Measurements from ENCODE around the gene PLEKHM3. TPM values are rescaled to one million over a fixed set of nuclear protein-coding genes. Genes with fewer than 3 reads are reported as not detected.
"Not testable (repeated sequence)": the region's sequence is repeated elsewhere in the genome, so short reads cannot be mapped to it uniquely, and the experiment has no call there.

PLEKHM3 gene
- polyA plus RNA-seq, 3 donors = 2.3 to 6.7 (median 5.8) TPM

DNA sequence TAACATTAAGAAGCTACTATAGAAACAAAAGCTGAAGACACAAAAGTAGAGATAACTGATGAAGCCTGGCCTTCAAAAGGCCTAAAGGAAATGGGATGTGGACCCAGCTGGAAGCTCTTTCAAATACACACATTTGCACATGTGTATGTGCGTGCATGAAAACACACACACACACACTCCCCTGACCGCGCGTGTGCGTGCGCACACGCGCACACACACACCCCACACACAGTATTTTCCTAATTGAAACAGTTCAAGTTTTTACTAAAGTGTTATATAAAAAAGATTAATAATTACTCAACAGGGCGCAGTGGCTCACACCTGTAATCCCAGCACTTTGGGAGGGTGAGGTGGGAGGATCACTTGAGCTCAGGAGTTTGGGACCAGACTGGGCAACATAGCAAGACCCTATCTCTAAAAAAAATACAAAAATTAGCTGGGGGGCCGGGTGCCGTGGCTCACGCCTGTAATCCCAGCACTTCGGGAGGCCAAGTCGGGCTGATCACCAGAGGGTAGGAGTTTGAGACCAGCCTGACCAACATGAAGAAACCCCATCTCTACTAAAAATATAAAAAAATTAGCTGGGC lies 111.5 kb downstream of the PLEKHM3 start:
- 95 to 99% (median 98%) methylated on average over 14 of the region's 14 CpGs for WGBS, 3 donors
- H3K27ac ChIP-seq (ENCODE audit: low read depth, low read length) = no peak overlapping the region

DNA sequence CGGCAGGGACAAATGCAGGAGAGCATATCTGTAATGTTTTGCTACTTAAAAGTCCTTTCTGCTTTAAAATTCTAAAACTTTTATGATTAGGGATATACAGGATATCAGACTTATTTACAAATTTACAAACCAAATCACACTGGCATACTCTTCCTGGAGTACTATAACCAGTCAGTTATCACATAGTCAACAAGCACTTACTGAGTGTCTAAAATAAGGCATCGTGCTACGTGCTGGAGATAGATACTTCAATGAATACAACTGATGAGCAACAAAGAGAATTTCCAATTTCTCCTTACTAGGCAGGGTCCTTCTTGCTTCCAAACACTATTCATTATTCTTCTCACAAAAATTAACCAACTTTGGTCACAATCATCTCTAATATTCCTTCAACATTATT lies 113.5 kb downstream of the PLEKHM3 start:
- 78 to 96% (median 81%) methylated on average over 3 of the region's 3 CpGs for WGBS, 3 donors

DNA sequence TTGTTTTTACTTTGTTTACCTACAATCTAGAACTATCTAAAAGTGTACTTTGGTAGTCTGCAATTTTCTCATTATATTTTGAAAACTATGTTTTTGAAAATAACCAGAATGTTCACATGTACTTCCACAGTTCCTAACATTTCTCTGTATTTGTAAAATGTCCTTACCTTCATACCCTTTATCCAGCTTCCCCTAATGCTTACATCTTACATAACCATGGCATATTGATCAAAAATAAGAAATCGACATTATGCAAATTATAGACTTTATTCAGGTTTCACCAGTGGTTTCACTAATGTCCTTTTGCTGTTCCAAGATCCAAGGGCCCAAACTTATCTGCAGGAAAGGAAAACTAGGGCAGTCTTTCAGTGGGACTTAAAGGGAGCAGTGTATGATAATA lies 114.1 kb downstream of the PLEKHM3 start:
- WGBS, 3 donors = 91 to 98% (median 96%) methylated on average over 1 of the region's 1 CpG

More for the DNA sequence above, 113.5 kb downstream of the PLEKHM3 start:
- no peak overlapping the region for H3K27ac ChIP-seq (ENCODE audit: low read depth, low read length)

DNA sequence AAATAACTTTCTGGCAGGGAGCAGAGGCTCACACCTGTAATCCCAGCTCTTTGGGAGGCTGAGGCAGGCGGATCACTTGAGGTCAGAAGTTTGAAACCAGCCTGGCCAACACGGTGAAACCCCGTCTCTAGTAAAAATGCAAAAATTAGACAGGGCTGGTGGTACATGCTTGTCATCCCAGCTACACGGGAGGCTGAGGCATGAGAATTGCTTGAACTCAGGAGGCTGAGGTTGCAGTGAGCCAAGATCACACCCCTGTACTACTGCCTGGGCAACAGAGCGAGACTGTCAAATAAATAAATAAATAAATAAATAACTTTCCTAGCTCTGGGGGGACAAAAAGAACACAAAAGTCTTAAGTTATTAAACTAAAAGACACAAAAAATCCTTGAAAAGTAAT lies 118.8 kb downstream of the PLEKHM3 start:
- not testable (repeated sequence) for H3K27ac ChIP-seq (ENCODE audit: low read depth, low read length)
- WGBS, 3 donors = 89 to 95% (median 94%) methylated on average over 5 of the region's 5 CpGs

More for the DNA sequence above, 114.1 kb downstream of the PLEKHM3 start:
- no peak overlapping the region for H3K27ac ChIP-seq (ENCODE audit: low read depth, low read length)

DNA sequence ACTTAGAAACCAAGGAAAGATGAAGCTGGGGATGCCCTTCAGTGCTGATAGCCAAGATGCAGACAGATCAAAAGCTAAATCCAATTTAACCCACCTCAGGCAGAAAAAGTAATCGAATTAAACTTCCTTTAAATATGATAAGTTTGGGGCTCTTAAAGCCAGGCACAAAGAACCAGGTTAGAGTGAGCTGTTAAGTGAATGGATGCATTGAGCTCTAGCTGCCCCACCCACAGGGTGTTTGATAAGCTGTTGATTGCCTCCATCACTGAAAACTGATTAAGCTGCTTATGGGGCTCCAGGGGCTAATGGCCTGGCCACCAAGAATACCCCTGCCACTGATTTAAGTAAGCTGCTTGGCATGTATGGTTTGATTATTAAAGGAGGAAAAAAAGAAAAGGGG lies 119.8 kb downstream of the PLEKHM3 start:
- no peak overlapping the region for H3K27ac ChIP-seq (ENCODE audit: low read depth, low read length)
- WGBS, 3 donors = 65 to 79% (median 78%) methylated on average over 1 of the region's 1 CpG

DNA sequence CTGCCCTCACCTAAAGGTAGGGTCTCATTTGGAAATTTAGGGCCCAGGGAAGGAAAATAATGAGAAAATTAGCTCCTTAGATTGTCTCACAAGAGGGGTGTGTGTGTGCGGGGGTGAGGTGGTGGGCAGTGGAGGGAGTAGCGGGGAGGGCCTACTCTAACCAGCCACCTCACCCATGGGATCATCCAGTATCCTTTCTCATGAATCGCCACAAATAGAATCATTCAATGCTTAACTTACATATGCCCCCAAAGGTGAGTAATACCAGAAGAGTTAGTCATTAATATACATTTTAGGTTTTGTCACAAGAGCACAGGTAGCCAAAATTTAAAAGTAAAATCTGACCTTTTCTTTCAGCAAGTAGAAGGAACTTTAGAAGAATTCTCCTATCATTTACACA lies 122.1 kb downstream of the PLEKHM3 start:
- 98 to 99% (median 98%) methylated on average over 3 of the region's 3 CpGs for WGBS, 3 donors
- H3K27ac ChIP-seq (ENCODE audit: low read depth, low read length) = no peak overlapping the region

DNA sequence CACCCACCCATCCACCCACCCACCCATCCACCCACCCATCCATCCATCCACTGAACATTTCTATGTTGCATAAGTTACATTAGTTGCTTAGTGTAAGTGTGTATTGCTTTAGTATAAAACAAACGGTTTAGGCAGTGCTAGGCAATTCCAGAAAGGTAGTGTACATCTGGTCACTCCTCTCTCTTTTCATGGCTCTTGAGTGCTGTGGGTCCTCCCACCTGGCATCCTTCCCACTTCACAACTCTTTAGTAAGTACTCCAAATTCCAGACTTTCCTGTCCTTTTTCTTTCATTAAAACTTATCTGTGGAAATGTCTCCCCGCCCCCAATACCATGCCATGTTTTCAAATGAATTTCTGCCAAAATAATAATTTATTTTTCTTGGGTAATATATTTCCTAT lies 122.5 kb downstream of the PLEKHM3 start:
- WGBS, 3 donors = 67 to 79% (median 69%) methylated on average over 2 of the region's 2 CpGs
- H3K27ac ChIP-seq (ENCODE audit: low read depth, low read length) = no peak overlapping the region

DNA sequence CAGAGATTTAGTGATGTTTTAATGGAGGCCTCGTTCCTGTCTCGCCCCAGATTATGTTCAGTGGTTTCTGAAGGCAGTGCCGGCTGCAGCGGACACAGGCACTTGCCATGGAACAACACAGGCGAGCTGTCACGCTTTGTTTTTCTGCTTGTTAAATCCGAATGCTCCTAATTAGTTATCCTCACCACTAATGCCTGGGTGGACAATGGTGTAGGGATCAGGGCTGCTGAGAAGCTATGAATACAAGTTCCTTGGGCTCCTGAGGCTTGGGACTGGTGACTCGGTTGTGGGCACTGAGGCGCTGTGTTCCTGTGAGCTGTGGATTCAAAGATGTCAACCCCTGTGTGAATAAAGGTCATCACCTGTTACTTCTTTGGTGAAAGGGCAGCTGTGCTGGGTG lies 123.5 kb downstream of the PLEKHM3 start:
- WGBS, 3 donors = 97 to 98% (median 98%) methylated on average over 9 of the region's 9 CpGs
- H3K27ac ChIP-seq (ENCODE audit: low read depth, low read length) = no peak overlapping the region

DNA sequence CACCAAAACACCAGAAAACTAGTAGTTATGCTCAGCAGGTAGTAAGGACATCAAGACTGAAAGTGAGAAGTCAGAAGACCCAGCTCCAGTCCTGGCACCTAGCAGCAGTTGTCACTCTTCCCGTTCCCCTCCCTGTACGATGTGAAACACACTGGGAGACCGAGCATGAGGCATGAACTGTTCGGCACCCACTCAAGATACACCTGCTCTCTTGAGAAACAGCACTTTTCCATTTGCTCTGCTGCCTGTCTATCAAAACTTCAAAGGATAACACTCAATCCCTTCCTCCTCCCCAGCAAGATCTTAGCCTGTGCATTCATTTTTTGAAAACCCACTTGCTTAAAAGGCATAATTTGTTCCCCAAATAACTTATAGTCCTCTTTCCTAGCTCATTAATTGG lies 123.9 kb downstream of the PLEKHM3 start:
- WGBS, 3 donors = 91 to 96% (median 95%) methylated on average over 4 of the region's 4 CpGs
- no peak overlapping the region for H3K27ac ChIP-seq (ENCODE audit: low read depth, low read length)

DNA sequence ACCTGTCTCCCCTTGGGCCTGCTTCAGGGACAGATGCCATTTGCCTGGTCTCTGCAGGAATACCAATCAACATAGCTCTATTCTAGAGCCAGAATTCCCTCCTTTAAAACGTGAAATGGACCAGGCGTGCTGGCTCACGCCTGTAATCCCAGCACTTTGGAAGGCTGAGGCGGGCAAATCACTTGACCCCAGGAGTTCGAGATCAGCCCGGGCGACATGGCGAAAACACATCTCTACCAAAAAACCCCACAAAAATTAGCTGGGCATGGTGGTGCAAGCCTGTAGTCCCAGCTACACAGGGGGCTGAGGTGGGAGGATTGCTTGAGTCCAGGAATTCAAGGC lies 127.0 kb downstream of the PLEKHM3 start:
- WGBS, 3 donors = 93 to 96% (median 93%) methylated on average over 8 of the region's 8 CpGs
- no peak overlapping the region for H3K27ac ChIP-seq (ENCODE audit: low read depth, low read length)

DNA sequence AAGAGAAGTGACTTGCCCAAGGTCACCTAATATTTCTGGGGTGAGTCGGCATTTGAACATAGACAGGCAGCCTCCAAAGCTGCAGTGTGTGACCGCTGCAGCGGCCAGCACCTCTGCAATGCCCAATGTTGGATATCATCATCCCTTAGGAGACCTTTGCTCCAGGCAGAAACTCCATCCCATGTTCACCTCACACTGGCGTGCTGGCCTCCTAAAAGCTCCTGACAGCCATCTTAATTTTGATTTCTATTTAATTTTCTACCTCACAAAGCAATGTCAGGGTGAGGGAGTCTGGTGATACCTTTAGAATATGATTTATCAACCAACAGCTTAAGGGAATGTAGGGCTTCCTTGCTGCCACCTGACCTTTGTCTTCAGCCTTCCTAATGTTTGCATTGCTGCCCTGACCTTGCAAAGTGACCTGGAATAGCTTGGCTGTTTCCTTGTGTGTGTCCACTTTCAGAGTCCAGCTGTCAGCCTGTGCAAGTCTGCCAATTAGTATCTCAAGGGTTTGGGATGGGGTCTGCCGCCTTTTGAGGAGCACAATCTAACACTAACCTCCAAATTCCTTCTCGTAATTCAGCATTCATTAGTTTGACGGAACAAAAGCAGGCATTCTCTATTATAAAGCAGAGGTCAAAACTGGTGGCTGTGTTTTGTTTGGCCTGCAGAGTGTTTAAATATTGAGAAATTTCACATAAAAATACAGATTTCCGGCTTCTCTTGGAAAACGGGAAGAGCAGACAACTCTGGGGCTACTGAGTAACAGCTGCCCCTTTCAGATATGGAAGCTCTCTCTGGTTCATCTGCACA lies 127.6 kb downstream of the PLEKHM3 start:
- WGBS, 3 donors = 78 to 93% (median 88%) methylated on average over 9 of the region's 9 CpGs
- H3K27ac ChIP-seq (ENCODE audit: low read depth, low read length) = no peak overlapping the region

DNA sequence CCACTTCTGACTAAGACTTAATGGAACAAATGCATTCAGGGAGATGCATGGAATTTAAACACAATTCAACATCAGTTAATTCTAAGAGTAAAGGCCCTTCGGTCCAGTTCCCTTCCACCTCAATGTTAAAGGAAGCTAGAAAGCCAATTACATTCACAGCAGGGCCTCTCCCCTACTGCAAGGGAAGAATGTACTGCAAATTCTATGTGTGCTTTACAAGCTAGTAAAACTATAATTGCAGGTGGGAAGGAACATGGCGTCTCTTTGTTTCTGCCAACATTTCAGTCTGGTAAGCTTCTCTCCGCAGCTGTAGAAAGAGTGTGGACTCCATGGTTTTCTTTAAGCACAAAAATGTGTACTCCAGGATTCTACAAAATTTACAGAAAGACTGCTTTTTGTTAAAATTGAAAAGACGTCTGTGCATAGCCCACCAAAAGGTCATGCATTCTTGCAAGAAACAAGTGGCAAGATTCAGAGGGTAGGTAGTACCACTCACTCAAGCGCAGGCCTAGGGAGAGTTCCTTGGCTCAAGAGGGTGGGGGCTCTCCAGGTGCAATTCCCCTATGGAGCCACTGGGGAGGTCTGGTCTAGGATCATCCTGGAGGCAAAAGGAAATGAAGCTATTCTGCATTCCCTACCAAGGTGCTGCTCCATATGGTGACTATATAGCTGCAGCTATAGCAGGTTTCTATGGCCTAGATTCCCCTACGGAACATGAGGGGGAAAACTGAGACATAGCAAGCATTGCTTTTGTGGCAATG lies 128.6 kb downstream of the PLEKHM3 start:
- no peak overlapping the region for H3K27ac ChIP-seq (ENCODE audit: low read depth, low read length)
- WGBS, 3 donors = 94 to 95% (median 95%) methylated on average over 6 of the region's 6 CpGs

DNA sequence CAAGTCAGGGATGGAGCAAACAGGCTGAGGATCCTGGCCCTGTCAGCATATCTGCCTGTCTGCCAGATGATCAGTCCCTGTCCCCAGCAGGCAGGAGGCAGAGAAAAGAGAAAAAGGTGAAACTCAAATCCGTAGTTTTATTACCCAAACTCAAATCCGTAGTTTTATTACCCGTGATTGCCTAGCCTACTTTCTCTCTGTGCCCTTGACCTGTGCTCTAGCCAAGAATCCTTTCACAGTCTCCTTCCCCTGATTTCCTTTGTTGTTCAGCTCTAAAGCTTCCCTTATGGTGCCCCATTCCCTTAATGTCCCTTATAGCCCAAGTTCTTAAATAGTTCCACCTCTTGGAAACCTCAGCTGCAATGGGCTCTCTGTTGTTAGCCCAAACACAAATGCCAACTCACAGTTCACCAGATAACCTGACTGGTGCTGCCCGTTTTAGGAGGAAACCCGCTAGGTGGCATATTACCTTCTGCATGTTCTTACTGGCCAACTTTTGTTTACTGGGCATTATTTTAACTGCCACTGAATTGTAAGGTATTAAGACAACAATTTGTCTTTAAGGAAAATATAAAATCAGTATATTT lies 130.0 kb downstream of the PLEKHM3 start:
- no peak overlapping the region for H3K27ac ChIP-seq (ENCODE audit: low read depth, low read length)
- WGBS, 3 donors = 86 to 92% (median 86%) methylated on average over 5 of the region's 5 CpGs

DNA sequence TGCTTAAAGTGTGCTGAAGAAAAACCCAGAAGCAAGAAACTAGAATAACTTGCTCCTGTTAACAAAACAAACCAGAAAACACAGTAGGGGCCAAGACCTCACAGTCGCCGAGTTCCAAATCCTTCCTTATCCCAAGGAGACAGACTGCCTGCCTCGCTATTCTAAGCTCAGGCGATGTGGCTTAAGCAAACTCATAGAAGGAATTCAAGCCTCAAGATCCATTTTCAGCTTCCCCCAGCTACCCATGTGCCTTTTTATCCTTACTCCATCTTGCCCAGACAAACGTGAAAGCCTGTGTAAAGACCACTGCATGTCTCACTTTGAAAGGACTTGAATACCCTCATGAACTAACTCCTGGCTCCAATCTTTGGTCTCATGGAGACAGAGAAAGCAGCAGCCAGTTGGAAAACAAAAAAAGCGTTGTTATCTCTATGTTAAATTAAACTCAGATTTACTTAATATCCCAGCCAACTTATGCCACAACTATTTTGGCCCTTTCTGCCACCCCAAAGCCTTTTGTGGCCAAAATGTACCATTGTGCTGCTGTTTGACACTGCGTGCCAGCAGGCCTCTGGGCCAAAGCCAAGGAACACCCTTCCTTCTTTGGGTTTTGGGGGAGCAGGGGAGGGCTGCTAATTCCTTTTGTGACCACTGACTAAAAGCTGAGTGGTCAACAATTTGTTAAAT lies 132.5 kb downstream of the PLEKHM3 start:
- no peak overlapping the region for H3K27ac ChIP-seq (ENCODE audit: low read depth, low read length)
- 60 to 75% (median 66%) methylated on average over 7 of the region's 7 CpGs for WGBS, 3 donors

DNA sequence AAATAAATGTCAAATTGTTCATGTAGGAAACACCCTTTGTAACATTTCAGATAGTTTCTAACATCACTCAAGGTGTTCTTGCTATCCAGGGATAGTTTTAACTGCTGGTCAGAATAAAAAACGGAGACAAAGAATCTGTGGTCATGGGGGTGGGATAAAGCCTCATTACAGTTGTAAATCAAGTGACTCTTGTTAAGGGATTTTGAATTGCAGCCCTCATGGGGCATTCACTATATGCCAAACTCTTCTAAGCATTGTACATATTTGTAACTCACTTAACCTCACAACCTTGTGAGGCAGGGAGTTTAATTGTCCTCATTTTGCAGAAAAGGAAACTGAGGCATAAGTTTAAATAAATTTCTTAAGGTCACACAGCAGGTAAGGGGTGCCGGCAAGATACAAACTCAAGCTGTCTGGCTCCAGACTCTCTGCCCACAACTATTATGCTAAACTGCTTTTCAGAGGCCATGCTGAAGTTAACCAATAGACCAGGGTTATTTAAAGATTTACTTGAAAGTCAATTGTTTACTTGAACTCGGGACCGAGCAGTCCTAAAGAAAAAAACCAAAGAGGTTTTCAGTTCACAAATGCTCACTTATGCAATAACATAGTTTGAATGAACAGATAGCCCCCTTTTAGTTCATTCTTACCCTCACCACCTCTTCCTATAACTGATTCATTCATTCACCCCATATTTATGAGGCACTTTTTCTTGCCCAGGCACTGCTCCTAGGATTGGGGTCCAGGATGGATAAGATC lies 134.1 kb downstream of the PLEKHM3 start:
- H3K27ac ChIP-seq (ENCODE audit: low read depth, low read length) = no peak overlapping the region
- 84 to 95% (median 90%) methylated on average over 4 of the region's 4 CpGs for WGBS, 3 donors

DNA sequence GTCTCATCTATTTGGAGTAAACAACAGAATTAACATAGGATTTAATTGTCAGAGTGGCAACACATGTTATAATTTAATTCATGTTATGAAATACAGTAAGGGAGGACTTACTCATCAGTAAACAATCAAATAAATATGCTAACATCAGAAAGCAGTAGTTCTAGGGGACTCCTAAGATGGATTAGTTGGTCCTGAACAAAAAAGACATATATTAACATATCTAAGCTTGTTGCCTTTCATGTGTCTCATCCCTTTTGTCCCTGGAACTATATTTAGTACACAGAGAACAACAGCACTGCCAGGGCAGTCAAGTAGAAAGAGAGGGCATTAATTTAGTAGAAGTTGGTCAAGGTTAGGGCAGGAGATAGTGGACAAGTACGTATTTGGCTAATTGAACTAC lies 137.8 kb downstream of the PLEKHM3 start:
- no peak overlapping the region for H3K27ac ChIP-seq (ENCODE audit: low read depth, low read length)
- 43 to 91% (median 91%) methylated on average over 1 of the region's 1 CpG for WGBS, 3 donors

DNA sequence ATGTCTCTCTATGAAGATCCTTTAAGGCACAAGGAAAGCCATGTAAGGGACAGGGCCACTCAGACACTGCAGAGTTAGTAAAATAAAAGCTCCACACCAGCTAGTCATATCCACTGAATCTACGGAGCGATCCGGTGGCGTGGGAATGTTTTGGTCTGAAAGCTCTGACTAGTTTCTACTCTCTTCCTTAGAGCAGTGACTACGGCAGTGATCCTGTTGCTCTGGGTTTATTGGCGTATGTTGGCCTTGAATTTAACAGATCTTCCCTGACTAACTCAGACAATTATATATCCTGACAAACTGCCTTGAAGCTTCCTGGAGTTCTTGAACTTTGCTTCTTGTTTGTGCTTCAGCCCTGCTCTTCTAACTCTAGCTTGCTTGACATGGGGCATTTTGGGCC lies 140.3 kb downstream of the PLEKHM3 start:
- whole genome bisulfite sequencing, 3 donors = 92 to 97% (median 95%) methylated on average over 6 of the region's 6 CpGs
- no peak overlapping the region for H3K27ac ChIP-seq (ENCODE audit: low read depth, low read length)

DNA sequence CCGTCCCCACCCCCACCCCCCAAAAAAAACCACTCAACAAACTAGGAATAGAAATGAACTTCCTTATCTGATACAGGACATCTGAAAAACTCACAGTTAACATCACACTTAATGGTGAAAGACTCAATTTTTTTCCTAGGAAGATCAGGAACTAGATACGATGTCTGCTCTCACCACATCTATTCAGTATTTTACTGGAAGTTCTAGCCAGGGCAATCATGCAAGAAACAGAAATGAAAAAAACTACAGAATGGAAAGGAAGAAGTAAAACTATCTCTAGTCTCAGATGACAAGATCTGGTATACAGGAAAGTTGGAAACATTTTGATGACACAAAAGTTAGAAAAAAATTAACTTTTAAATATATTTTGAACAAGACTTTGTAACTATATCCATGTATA lies 141.2 kb downstream of the PLEKHM3 start:
- WGBS, 3 donors = 68 to 84% (median 79%) methylated on average over 2 of the region's 2 CpGs

More for the DNA sequence above, 141.2 kb downstream of the PLEKHM3 start:
- H3K27ac ChIP-seq (ENCODE audit: low read depth, low read length) = no peak overlapping the region
